HEK293T (cell line): ENCODE measurements around the gene LSM11.
"Not testable (repeated sequence)": the region's sequence is repeated elsewhere in the genome, so short reads cannot be mapped to it uniquely, and the experiment has no call there.

Experiments used
- CTCF ChIA-PET: fragments of 350-600 bp; formaldehyde crosslinking; extraction: SDS; loops from one replicate; lab custom pipeline; 2021; ENCODE audit warnings: antibody characterized with exemption, inconsistent platforms; lab: Yijun Ruan, JAX
- POLR2A ChIA-PET: fragments of 350-600 bp; formaldehyde crosslinking; extraction: SDS; loops from one replicate; lab custom pipeline; 2020; ENCODE audit warnings: antibody characterized with exemption, inconsistent platforms; lab: Yijun Ruan, JAX
- DNase-seq: peaks from one replicate; pipeline ENCODE4 v3.0.0; 2012; ENCODE audit warnings: mixed read lengths; ENCODE audit errors: extremely low spot score
- ARNT ChIP-seq: fragments of 450-650 bp; IDR thresholded peaks from 2 replicates; pipeline ENCODE4 v1.6.1; 2017; ENCODE audit warnings: mild to moderate bottlenecking
- BHLHE40 ChIP-seq: fragments of 450-650 bp; IDR thresholded peaks from 2 replicates; pipeline ENCODE4 v1.6.1; 2016; ENCODE audit warnings: mild to moderate bottlenecking, moderate library complexity, borderline replicate concordance
- CTBP1 ChIP-seq: fragments of 450-650 bp; IDR thresholded peaks from 2 replicates; pipeline ENCODE4 v1.6.1; 2016; ENCODE audit warnings: borderline replicate concordance
- ELF4 ChIP-seq: fragments of 450-650 bp; IDR thresholded peaks from 2 replicates; pipeline ENCODE4 v1.6.1; 2017; ENCODE audit warnings: antibody characterized with exemption
- FOXA1 ChIP-seq: fragments of 450-650 bp; IDR thresholded peaks from 2 replicates; pipeline ENCODE4 v1.6.1; 2016; ENCODE audit warnings: mild to moderate bottlenecking
- FOXK2 ChIP-seq: fragments of 450-650 bp; IDR thresholded peaks from 2 replicates; pipeline ENCODE4 v1.6.1; 2016; ENCODE audit warnings: mild to moderate bottlenecking
- FOXM1 ChIP-seq: fragments of 450-650 bp; IDR thresholded peaks from 2 replicates; pipeline ENCODE4 v1.6.1; 2017; ENCODE audit warnings: mild to moderate bottlenecking, borderline replicate concordance
- HDGF ChIP-seq: fragments of 450-650 bp; IDR thresholded peaks from 2 replicates; pipeline ENCODE4 v1.6.1; 2017; ENCODE audit warnings: antibody characterized with exemption, borderline replicate concordance
- L3MBTL2 ChIP-seq: fragments of 450-650 bp; conservative IDR thresholded peaks from 2 replicates; pipeline ENCODE4 v1.6.1; 2016; ENCODE audit warnings: mild to moderate bottlenecking
- LEF1 ChIP-seq: fragments of 450-650 bp; IDR thresholded peaks from 2 replicates; pipeline ENCODE4 v1.6.1; 2017; ENCODE audit warnings: mild to moderate bottlenecking, borderline replicate concordance
- NFRKB ChIP-seq: fragments of 450-650 bp; IDR thresholded peaks from 2 replicates; pipeline ENCODE4 v1.6.1; 2016; ENCODE audit warnings: mild to moderate bottlenecking, moderate library complexity
- PKNOX1 ChIP-seq: fragments of 450-650 bp; IDR thresholded peaks from 2 replicates; pipeline ENCODE4 v1.6.1; 2016
- SP1 ChIP-seq: fragments of 450-650 bp; IDR thresholded peaks from 2 replicates; pipeline ENCODE4 v1.6.1; 2017
- SUZ12 ChIP-seq: fragments of 450-650 bp; IDR thresholded peaks from 2 replicates; pipeline ENCODE4 v1.6.1; 2016; ENCODE audit warnings: mild to moderate bottlenecking
- TARDBP ChIP-seq: fragments of 450-650 bp; IDR thresholded peaks from 2 replicates; pipeline ENCODE4 v1.6.1; 2016
- ZNF384 ChIP-seq: fragments of 450-650 bp; IDR thresholded peaks from 2 replicates; pipeline ENCODE4 v1.6.1; 2016

LSM11 gene

GRCh38 chr5:157721159-157721558 lies 22.4 kb upstream of the LSM11 start:
- ChIA-PET POLR2A (interaction anchor here (1.5 kb wide), 1 partner anchor 10 kb away, joined by 4 read pairs; the partner anchor contains the start of gene THG1L), CTCF (interaction anchor here (1.0 kb wide), 1 partner anchor 53 kb away, joined by 5 read pairs; no protein-coding TSS in a partner anchor)

GRCh38 chr5:157722895-157723294 lies 20.6 kb upstream of the LSM11 start:
- CTCF ChIA-PET, DNase-seq, POLR2A ChIA-PET: not testable (repeated sequence)

More at GRCh38 chr5:157721159-157721558, 22.4 kb upstream of the LSM11 start:
- TF ChIP-seq PKNOX1 (no peak), FOXM1 (no peak), SP1 (no peak), LEF1 (no peak), TARDBP (no peak), ELF4 (no peak), BHLHE40 (no peak), L3MBTL2 (no peak), SUZ12 (no peak), ZNF384 (no peak), FOXA1 (no peak), FOXK2 (no peak), CTBP1 (no peak), ARNT (no peak)
- no peak for DNase-seq

GRCh38 chr5:157726607-157727006 lies 16.9 kb upstream of the LSM11 start:
- DNase-seq, POLR2A ChIA-PET: not testable (repeated sequence)
- CTCF ChIA-PET, result interaction anchor here (1.8 kb wide), 1 partner anchor 16 kb away, joined by 5 read pairs; no protein-coding TSS in a partner anchor

GRCh38 chr5:157727858-157728257 lies 15.7 kb upstream of the LSM11 start:
- CTCF ChIA-PET, result interaction anchor here (0.6 to 1.8 kb wide), 5 partner anchors 9 to 1642 kb away, joined by 3 to 5 read pairs (median 3); no protein-coding TSS in a partner anchor
- POLR2A ChIA-PET, DNase-seq: not testable (repeated sequence)

- no peak for DNase-seq
- TF ChIP-seq PKNOX1, result no peak
- no peak for TF ChIP-seq HDGF
- no peak for TF ChIP-seq BHLHE40
- TF ChIP-seq NFRKB, result no peak
- TF ChIP-seq L3MBTL2, result no peak
- TF ChIP-seq SP1, result no peak
- no peak for TF ChIP-seq ZNF384
- TF ChIP-seq FOXM1, result no peak
- TF ChIP-seq ELF4, result no peak
- TF ChIP-seq ARNT, result no peak
- no peak for TF ChIP-seq SUZ12
- CTCF ChIA-PET, result no interaction called here
- POLR2A ChIA-PET, result no interaction called here
These were observed 13.7 kb upstream of the LSM11 start for GRCh38 chr5:157729858-157730257.

GRCh38 chr5:157730900-157731271 lies 12.6 kb upstream of the LSM11 start:
- ChIA-PET POLR2A (interaction anchor here (0.6 to 1.2 kb wide), 4 partner anchors 9 to 646 kb away, joined by 4 to 6 read pairs (median 5); partner anchors contain the start of gene LSM11), CTCF (interaction anchor here (0.6 to 1.0 kb wide), 3 partner anchors 12 to 14 kb away, joined by 3 to 4 read pairs (median 3); partner anchors contain the start of gene LSM11)
- peak; percentile 74 for TF ChIP-seq ZNF384
- TF ChIP-seq FOXM1, result no peak

GRCh38 chr5:157731272-157732129 lies 12.0 kb upstream of the LSM11 start, which contains the start of gene THG1L:
Gene THG1L, plus strand, starts transcription at chr5:157731420. Its CDS starts 21 bp downstream, at chr5:157731441.
- DNase-seq, result peak; percentile 98
- ChIA-PET CTCF (interaction anchor here (0.6 to 1.7 kb wide), 3 partner anchors 12 to 15 kb away, joined by 3 to 5 read pairs (median 4); partner anchors contain the start of gene LSM11), POLR2A (interaction anchor here (1.0 to 1.2 kb wide), 3 partner anchors 10 to 13 kb away, joined by 4 to 6 read pairs (median 6); partner anchors contain the start of gene LSM11)
- 0 out of 2 replicates have a peak, but pooled peaks have one; percentile 4 for TF ChIP-seq CTBP1
- TF ChIP-seq L3MBTL2, result peak; percentile 96
- TF ChIP-seq SP1, result no peak
- no peak for TF ChIP-seq LEF1
- no peak for TF ChIP-seq BHLHE40
- no peak for TF ChIP-seq SUZ12
- TF ChIP-seq ZNF384, result peak; percentile 46; the same call in 1 of the 2 replicates
- TF ChIP-seq PKNOX1, result no peak
- no peak for TF ChIP-seq FOXK2
- TF ChIP-seq HDGF, result no peak
- no peak for TF ChIP-seq TARDBP
- peak; percentile 75 for TF ChIP-seq ELF4
- no peak for TF ChIP-seq FOXA1
- TF ChIP-seq FOXM1, result no peak

More at GRCh38 chr5:157730900-157731271, 12.6 kb upstream of the LSM11 start:
- no peak for DNase-seq
